ENCODE results near the gene KIAA1755. TPM values are rescaled to one million over a fixed set of nuclear protein-coding genes. Genes with fewer than 3 reads are reported as not detected.

The KIAA1755 gene
- total RNA-seq, 1 donor from 2014 or later, result 0.22 TPM

GRCh38 chr20:38304845-38305447 lies 44.4 kb upstream of the KIAA1755 start:
- Mint-ChIP-seq H3K27me3 (ENCODE audit: insufficient read depth, low read depth) (peaks cover 9% of the 10 kb centered on the region), H3K9me3 (no peaks in the 10 kb centered on the region), H3K4me1 (peaks cover 42% of the 10 kb centered on the region), H3K4me3 (no peak overlapping the region), H3K36me3 (no peaks in the 10 kb centered on the region), H3K27ac (no peak overlapping the region)
- TF ChIP-seq CTCF (IDR thresholded peaks at IDR 0.05) (peak; percentile 52), EZH2phosphoT487 (IDR thresholded peaks at IDR 0.05) (no peak), EZH2 (IDR thresholded peaks at IDR 0.05) (no peak)
- peaks cover 6% of the 10 kb centered on the region for H3F3A ChIP-seq (ENCODE audit: low read depth)
- no peaks in the 10 kb centered on the region for H3K27me3 ChIP-seq
- H3K4me2 ChIP-seq, result no peak overlapping the region
- no peaks in the 10 kb centered on the region for H3K36me3 ChIP-seq
- H3K9ac ChIP-seq, result no peak overlapping the region
- no peak overlapping the region for H3K4me3 ChIP-seq
- no peak overlapping the region for H2AFZ ChIP-seq (replicated peaks)
- H3K79me2 ChIP-seq (ENCODE audit: low read depth), result no peaks in the 10 kb centered on the region
- no peaks in the 10 kb centered on the region for H3K9me3 ChIP-seq (ENCODE audit: low read depth)
- no peak overlapping the region for H3K27ac ChIP-seq
- peaks cover 15% of the 10 kb centered on the region for H3K4me1 ChIP-seq
- no peaks in the 10 kb centered on the region for H4K20me1 ChIP-seq (ENCODE audit: low read depth)
- DNase-seq (ENCODE audit: low spot score), result peak; percentile 36

GRCh38 chr20:38303908-38304379 lies 43.4 kb upstream of the KIAA1755 start, which contains the start of gene BPI:
BPI (plus strand) TSS chr20:38304156; CDS start chr20:38304224, 68 bp downstream.
- no peaks in the 10 kb centered on the region for H3K9me3 ChIP-seq (ENCODE audit: low read depth)
- H3K4me2 ChIP-seq, result no peak within 1 kb of the TSS
- H3K27ac ChIP-seq, result no peak within 1 kb of the TSS
- no peak within 1 kb of the TSS for H2AFZ ChIP-seq (replicated peaks)
- H3K79me2 ChIP-seq (ENCODE audit: low read depth), result no peaks in the 10 kb centered on the region
- Mint-ChIP-seq H3K4me1 (peaks cover 44% of the 10 kb centered on the region), H3K4me3 (peak within 1 kb of the TSS; percentile 21), H3K27me3 (ENCODE audit: insufficient read depth, low read depth) (peaks cover 7% of the 10 kb centered on the region), H3K27ac (peak within 1 kb of the TSS; percentile 17), H3K9me3 (no peaks in the 10 kb centered on the region), H3K36me3 (no peaks in the 10 kb centered on the region)
- no peak within 1 kb of the TSS for H3K4me3 ChIP-seq
- no peak within 1 kb of the TSS for H3K9ac ChIP-seq
- H3K4me1 ChIP-seq, result peaks cover 19% of the 10 kb centered on the region
- no peaks in the 10 kb centered on the region for H3K27me3 ChIP-seq
- TF ChIP-seq EZH2phosphoT487 (IDR thresholded peaks at IDR 0.05) (no peak), CTCF (IDR thresholded peaks at IDR 0.05) (no peak), EZH2 (IDR thresholded peaks at IDR 0.05) (no peak)
- no peaks in the 10 kb centered on the region for H4K20me1 ChIP-seq (ENCODE audit: low read depth)
- H3K36me3 ChIP-seq, result no peaks in the 10 kb centered on the region
- peaks cover 6% of the 10 kb centered on the region for H3F3A ChIP-seq (ENCODE audit: low read depth)
- no peak for DNase-seq (ENCODE audit: low spot score)

GRCh38 chr20:38302786-38303185 lies 42.3 kb upstream of the KIAA1755 start:
- peak; percentile 60 for DNase-seq (ENCODE audit: low spot score)
- Histone ChIP-seq H3F3A (ENCODE audit: low read depth) (peaks cover 6% of the 10 kb centered on the region), H3K9me3 (ENCODE audit: low read depth) (no peaks in the 10 kb centered on the region), H4K20me1 (ENCODE audit: low read depth) (no peaks in the 10 kb centered on the region), H3K4me2 (no peak overlapping the region), H2AFZ (replicated peaks) (no peak overlapping the region), H3K4me1 (peaks cover 23% of the 10 kb centered on the region), H3K79me2 (ENCODE audit: low read depth) (no peaks in the 10 kb centered on the region), H3K27me3 (no peaks in the 10 kb centered on the region), H3K9ac (no peak overlapping the region), H3K27ac (no peak overlapping the region), H3K36me3 (no peaks in the 10 kb centered on the region), H3K4me3 (no peak overlapping the region)
- Mint-ChIP-seq H3K36me3 (no peaks in the 10 kb centered on the region), H3K4me3 (peak overlapping the region; percentile 21), H3K4me1 (peaks cover 45% of the 10 kb centered on the region), H3K27ac (peak overlapping the region; percentile 17), H3K9me3 (no peaks in the 10 kb centered on the region), H3K27me3 (ENCODE audit: insufficient read depth, low read depth) (peaks cover 7% of the 10 kb centered on the region)
- no peak for TF ChIP-seq EZH2phosphoT487 (IDR thresholded peaks at IDR 0.05)

GRCh38 chr20:38301309-38301708 lies 40.8 kb upstream of the KIAA1755 start:
- Mint-ChIP-seq H3K36me3 (no peaks in the 10 kb centered on the region), H3K27ac (no peak overlapping the region), H3K4me3 (no peak overlapping the region), H3K27me3 (ENCODE audit: insufficient read depth, low read depth) (peaks cover 3% of the 10 kb centered on the region), H3K9me3 (no peaks in the 10 kb centered on the region), H3K4me1 (peaks cover 36% of the 10 kb centered on the region)
- Histone ChIP-seq H3K79me2 (ENCODE audit: low read depth) (no peaks in the 10 kb centered on the region), H3K36me3 (no peaks in the 10 kb centered on the region), H4K20me1 (ENCODE audit: low read depth) (no peaks in the 10 kb centered on the region), H3F3A (ENCODE audit: low read depth) (no peaks in the 10 kb centered on the region), H2AFZ (replicated peaks) (no peak overlapping the region), H3K27me3 (no peaks in the 10 kb centered on the region), H3K9me3 (ENCODE audit: low read depth) (no peaks in the 10 kb centered on the region), H3K4me3 (no peak overlapping the region), H3K27ac (no peak overlapping the region), H3K4me1 (peaks cover 15% of the 10 kb centered on the region), H3K4me2 (no peak overlapping the region), H3K9ac (no peak overlapping the region)
- TF ChIP-seq CTCF (IDR thresholded peaks at IDR 0.05) (no peak), EZH2 (IDR thresholded peaks at IDR 0.05) (no peak), EZH2phosphoT487 (IDR thresholded peaks at IDR 0.05) (no peak)
- no peak for DNase-seq (ENCODE audit: low spot score)

Measured in neural progenitor cell (in vitro differentiated cells).